GOT3 (cell line): ENCODE data around the gene HMGA1.

Experiments used
- DNase-seq: peaks from one replicate; lab custom pipeline; 2025; ENCODE audit warnings: mixed read lengths; lab: John Stamatoyannopoulos, UW

The HMGA1 gene

DNA sequence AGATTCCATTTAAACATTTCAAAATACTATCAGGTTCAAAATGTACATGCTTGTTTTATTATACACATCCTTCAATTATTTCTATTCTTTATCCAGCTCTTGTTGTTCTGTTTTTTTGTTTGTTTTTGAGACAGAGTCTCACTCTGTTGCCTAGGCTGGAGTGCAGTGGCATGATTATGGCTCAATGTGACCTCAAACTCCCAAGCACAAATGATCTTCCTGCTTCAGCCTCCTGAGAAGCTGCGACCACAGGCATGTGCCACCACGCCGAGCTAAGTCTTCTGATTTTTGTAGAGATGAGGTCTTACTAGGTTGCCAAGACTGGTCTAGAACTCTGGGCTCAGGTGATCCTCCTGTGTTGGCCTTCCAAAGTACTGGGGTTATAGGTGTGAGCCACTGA is 56.3 kb downstream of the HMGA1 start:
- DNase-seq, result no peak

GRCh38 chr6:34295721-34296120 is 59.0 kb downstream of the HMGA1 start:
- DNase-seq, result no peak
